ENCODE data around the gene KIRREL3.

The KIRREL3 gene

DNA sequence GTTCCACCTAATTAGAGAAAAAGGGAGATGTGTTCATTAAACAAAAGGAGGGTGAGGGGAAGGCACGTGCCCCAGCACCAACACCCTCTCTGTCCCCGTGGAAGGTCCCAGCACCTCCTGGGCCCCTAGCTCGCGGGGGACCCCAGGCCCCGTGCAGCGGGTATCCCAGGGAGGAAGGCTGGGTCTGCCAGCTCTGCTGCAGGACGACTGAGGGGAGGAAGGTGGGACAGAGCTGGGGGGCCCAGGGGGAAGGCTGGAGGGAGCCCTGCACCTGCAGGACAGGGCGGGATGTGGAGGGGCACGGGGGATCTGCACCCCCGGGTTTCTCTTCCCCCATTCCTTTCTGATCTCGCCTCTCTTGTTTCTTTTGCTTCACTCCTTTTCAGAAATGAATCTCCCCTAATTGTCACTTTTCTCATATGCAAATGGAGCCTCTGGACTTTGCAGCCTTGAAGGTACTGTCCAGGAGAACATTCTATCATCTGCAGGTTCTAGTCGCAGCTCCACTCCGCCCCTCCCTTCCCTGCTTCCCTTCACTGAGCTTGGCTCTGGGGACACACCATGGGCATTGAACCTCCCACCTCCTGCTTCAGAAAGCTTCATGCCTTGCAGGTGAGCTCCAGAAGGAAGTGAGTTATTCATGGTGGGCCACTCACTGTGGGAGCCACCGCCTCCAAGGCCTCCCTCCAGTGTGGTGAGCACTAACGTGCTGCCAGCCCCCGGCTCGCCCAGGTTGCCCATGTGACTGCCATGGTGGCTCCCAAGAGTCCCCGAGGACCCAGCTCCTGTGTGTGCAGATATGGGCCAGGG is 534.1 kb downstream of the KIRREL3 start:
- no peak for DNase-seq (ENCODE audit: low spot score)

DNA sequence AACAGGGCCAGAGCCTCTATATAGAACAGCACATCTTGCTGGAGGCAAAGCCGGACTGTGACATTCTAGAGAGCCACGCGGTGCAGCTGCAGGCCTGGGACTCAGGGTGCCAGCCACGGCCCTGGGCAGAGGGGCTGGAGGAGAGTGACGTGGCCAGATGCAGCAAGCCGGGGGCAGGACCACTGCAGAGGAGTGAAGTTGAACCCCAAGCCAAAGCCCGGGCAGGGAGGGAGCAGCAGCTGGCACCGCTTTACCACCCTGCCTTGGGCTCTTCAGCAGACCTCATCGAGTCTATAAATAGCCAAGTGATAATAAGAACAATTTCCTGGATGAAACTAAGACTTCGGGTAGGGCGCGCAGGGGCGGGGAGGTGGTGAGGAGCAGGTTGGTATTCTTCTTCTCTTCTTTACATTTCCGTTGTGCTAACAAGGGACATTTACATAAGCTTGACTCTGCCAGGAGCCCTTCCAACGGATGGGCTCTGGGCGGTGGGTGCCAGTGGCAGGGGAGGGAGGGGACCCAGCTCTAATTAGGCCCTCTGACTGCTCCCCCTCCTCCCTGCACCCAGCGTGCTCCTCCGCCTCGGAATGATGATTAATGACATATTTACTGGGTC is 534.9 kb downstream of the KIRREL3 start:
- no peak for DNase-seq (ENCODE audit: low spot score)

DNA sequence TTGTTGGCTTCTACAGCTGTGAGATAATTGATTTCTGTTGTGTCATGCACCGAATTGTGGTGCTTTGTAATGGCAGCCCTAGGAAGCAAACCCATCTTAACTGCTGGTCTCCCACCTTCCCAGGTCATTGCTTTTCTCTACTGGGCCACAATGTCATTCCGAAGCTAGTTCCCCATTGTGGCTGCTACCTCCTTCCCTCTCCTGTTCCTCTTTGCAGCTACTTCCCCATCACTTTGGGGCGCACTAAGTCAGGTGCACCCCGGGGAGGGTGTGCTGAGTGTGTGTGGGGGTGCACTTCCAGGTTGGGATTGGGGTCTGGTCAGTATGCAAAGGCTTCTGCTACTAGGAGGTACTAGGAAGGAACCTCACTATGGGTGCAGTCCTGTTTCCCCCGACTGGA is 535.8 kb downstream of the KIRREL3 start:
- no peak for DNase-seq (ENCODE audit: low spot score)

DNA sequence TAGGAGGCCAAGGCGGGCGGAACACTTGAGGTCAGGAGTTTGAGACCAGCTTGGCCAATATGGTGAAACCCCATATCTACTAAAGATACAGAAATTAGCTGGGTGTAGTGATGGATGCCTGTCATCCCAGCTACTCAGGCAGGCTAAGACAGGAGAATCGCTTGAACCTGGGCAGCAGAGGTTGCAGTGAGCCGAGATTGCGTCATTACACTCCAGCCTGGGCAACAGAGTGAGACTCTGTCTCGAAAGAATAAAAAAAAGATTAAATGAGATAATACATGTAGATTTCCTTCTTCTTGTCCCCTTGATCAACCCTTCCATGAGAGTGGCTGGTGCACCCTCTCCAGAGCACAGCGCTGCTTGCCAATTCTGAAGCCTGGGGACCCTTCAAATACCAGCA is 538.1 kb downstream of the KIRREL3 start:
- no peak for DNase-seq (ENCODE audit: low spot score)

DNA sequence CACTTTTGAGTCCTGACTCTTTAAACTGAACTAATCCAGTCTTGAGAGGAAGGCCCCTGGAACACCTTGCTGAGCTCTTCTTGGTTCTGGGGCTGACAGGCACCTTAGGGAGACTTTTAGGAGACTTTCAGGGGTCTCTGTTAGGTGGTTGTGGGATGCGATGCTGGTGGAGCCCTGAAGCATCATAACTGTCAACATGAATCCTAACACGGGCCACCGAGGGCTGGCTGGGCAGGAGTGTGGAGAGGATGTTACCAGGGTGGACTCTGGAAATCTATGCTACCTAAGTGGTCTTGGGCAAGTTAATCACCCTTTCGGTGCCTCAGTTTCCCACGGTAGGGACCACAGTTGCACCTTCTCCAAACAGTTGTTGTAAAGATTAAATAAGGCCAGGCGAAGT is 538.6 kb downstream of the KIRREL3 start:
- no peak for DNase-seq (ENCODE audit: low spot score)

DNA sequence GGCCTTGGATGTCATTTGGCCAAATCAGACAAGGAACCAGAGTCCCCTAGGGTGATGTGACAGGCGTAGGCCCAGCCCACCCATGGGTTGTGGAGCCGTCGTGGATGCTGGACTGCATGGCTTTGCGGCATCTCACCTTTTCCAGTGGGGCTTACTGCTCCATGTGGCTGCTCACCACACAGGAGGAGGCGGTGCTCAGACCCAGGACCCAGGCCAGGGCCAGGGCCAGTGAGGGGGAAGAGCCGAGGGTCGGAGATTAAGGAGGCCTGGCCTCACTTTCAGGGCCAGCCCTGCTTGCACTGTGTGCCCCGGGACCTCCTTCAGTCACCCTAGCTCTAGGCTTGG is 539.5 kb downstream of the KIRREL3 start:
- no peak for DNase-seq (ENCODE audit: low spot score)

DNA sequence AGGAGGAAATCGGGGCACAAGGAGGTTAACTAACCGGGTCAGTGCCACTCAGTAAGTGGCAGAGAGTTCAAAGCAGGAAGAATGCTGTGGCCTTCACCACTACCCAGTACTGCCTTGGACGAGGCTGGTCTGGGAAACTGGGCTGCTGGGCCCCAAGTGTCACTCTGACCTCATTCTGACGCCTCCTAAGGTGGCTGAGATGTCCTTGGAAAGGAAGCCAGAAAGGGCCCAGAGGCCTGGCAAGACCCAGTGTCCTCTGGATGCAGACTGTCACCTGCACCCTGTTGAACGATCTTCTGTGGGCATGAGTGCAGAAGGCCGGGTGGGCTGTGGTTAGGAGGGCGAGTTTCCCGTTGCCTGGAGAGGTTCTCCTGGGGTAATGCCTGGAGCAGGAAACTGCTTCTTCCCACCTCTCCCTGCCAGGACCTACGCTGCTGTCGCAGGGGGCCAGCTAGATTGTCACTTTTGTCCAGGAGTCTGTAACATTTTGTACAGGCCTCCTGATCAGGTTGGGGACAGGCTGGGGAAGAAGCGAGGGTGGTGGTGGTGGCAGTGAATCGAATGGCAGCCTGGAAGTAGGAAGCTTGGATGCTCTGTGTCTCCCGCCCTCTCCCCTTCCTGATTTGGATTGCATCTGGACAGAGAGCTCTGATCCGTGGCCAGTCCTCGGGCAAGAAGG is 540.0 kb downstream of the KIRREL3 start:
- DNase-seq (ENCODE audit: low spot score), result no peak

DNA sequence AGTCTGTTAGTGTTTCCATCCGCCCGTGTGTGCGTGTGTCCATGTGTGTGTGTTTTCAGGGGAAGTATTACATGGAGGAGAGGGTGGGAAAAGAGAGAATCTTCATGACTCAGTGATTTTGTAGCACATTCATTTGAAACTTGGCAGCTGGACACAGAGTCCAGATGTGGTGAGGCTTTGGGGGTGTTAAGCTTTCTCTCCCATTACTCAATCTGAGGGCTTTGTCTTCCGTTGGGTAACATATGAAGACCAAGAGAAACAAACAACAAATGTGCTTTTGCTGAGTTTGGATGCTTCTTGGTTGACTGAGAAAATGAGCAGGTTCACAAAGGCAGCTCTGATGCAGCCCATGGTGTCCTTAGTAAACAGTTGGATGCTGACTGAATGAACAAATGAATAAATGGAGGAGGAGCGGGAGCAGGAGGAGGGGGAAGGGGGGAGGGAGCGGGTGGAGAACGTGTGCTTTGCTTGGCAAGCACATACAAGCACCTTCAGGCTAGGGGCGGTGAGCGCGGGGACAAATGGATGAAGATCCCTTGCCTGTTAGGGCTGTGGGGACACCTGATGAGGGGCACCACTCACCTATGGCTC is 540.8 kb downstream of the KIRREL3 start:
- no peak for DNase-seq (ENCODE audit: low spot score)

DNA sequence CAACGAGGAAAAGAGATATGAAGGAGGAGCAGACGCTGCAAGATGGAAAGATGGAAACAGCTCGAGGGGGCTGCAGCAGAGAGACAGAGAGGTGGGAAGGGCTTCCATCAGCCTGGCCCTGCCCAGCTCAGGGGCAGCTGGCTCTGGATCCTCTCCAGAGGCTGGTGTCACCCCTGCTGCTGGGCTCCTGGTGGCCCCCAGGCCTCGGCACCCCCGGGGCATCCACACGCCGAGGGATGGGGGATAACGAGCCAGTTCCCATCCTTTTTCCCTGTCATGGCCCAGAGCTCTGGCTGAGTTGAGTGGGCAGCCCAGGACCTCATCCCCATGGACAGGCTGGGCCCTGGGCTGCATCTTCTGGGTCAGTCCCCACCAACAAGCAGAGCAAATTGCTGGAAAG is 542.8 kb downstream of the KIRREL3 start:
- no peak for DNase-seq (ENCODE audit: low spot score)

DNA sequence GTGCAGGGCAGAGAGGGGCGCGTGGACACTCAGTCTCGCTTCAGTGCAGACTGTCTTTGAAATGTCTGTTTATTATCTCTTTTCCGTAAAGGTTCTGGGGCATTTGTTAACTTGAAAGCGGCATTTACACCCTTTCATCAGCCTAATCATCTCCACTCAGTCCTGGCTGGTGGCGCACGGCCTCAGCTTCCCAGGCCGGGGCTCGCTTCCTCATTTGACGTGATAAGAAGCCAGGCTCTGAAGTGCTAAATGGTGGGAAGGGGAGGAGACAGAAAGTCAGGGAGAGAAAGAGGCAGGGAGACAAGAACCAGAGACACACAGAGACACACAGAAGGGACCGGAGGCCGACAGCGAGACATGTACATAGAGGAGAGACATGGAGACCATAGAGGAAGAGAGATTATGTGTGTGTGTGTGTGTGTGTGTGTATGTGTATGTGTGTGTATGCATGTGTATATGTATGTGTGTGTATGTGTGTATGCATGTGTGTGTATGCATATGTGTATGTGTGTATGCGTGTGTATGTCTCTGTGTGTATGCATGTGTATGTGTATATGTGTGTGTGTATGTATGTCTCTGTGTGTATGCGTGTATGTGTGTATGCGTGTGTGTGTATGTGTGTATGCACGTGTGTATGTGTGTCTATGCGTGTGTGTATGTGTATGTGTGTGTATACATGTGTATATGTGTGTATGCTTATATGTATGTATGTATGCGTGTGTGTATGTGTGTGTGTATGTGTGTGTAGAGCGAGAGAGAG is 543.6 kb downstream of the KIRREL3 start:
- no peak for DNase-seq (ENCODE audit: low spot score)

DNA sequence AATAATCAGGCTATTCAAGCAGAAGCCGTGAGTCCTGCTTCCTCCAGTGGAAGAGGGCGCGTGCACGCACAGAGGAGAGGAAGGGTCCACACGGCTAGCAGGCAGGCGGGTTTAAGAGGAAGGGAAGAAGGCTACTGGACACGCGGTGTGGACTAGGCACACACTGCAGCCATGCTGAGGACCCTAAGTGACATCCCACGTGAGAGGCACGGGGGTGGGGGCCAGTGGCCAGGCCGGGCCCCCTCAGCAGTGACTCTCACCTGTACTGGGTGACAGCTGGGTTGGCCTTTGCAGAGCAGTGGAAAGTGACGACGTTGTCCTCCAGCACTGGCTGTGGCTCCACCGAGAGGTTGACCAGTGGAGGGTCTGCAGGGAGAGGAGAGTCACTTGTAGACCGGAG is 544.5 kb downstream of the KIRREL3 start:
- DNase-seq (ENCODE audit: low spot score), result no peak

DNA sequence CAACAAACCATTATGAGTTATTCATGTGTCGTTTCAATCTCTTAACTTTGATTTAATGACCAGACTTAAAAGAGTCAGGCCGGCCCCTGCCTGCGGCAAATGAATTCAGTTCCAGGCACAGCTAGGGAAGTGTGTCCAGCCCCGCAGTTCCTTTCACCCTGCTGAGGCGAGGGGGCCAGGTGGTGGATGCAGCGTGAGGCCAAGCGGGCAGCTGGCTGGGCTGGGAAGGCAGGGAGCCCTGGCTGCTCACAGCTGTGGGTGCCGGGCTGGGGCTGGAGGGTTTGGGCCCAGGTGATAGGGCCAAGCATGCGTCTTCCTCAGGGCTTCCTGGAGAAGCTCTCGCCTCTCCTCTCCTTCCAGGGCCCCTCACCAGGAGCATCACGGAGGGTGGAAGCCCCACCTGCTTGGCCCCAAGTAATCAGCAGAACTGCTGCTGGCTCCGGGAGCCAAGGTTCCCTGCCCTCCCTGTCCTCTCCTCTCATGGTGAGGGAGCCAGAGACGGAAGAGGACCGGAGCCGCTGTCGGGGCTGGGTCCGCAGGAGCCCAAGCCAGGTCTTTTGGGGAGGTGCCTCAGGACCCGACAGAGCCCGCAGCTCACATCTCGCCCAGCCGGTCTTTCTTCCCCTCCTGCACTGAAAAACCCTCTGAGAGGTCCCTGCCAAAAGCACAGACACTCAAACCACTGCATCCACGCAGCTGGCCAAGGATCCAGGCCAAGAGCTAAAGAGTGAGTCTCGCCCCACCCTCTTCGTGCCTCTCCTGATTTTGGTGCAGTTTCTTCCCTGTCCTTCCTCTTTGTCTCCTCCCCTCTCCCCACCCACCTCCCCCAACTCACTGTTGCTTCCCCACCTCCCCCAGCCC is 548.1 kb downstream of the KIRREL3 start:
- DNase-seq (ENCODE audit: low spot score), result no peak

DNA sequence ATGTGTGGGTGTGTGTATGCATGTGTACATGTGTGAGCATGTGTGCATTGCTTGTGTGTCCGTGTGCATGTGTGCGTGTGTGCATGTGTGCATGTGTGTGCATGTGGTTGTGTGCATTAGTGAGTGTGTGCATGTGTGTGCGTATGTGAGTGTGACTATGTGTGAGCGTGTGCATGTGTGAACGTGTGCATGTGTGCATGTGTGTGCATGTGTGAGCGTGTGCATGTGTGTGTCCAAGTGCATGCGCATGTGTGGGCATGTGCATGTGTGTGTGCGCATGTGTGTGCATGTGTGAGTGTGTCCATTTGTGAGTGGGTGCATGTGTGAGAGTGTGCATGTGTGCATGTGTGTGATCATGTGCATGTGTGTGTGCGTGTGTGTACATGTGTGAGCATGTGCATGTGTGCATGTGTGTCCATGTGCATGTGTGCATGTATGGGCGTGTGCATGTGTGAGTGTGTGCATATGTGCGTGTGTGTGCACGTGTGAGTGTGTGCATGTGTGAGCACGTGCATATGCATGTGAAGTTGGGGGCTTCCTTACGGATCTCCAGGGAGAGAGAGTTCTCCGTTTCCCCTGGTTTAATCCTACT is 549.3 kb downstream of the KIRREL3 start:
- no peak for DNase-seq (ENCODE audit: low spot score)

DNA sequence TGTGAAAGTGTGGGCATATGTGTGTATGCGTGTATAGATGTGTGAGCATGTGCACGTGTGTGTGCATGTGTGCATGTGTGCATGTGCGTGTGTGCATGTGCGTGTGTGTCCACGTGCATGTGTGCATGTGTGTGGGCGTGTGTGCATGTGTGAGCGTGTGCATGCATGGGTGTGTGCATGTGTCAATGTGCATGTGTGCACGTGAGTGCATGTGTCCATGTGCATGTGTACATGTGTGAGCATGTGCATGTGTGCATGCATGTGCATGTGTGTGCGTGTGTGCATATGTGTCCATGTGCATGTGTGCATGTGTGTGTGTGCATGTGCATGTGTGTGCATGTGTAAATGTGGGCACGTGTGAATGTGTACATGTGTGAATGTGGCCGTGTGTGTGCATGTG is 549.8 kb downstream of the KIRREL3 start:
- no peak for DNase-seq (ENCODE audit: low spot score)

DNA sequence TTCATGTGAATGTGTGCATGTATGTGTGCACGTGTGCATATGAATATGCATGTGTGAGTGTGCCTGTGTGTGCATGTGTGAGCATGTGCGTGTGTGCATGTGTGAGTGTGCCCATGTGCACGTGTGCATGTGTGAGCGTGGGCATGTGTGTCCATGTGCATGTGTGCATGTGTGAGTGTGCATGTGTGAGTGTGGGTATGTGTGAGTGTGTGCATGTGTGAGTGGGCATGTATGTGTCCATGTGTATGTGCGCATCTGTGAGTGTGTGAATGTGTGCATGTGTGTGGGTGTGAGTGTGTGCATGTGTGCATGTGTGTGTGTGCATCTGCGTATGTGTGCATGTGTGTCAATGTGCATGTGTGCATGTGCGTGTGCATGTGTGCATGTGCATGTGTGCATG is 550.4 kb downstream of the KIRREL3 start:
- DNase-seq (ENCODE audit: low spot score), result no peak

DNA sequence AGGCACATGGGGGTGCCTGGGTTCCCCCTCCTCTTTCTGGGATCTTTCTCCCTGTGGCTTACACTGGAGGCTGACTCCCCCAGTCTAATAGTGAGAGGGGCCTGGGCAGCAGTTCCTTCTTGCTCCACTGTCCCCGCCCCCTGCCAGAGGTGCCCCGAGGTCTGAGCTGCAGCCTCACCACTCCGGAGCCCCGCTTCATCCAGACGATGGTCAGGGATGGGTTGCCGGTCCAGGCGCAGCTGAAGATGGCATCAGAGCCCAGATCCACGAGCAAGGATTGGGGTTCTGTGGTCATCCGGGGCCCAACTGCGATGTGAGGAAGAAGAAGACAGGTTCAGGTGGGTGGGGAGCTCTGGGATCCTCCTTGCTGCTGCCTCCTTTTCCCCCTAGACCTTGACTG is 554.0 kb downstream of the KIRREL3 start:
- DNase-seq (ENCODE audit: low spot score), result no peak

DNA sequence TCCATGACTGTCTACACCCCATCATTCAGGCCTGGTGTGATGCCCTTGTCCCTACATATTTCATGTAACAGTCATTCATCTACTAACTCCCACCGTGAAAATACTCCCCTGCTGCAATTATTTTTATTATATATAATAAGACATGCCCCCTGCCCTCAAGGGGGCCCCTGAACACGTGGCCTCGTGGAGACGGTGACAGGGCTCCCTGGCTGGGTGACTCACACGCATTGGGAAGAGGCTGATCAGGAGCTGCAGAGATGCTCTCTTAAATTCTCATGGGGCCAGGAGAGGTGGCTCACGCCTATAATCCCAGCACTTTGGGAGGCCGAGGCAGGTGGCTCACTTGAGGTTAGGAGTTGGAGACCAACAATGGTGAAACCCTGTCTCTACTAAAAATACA is 556.5 kb downstream of the KIRREL3 start:
- DNase-seq (ENCODE audit: low spot score), result no peak

DNA sequence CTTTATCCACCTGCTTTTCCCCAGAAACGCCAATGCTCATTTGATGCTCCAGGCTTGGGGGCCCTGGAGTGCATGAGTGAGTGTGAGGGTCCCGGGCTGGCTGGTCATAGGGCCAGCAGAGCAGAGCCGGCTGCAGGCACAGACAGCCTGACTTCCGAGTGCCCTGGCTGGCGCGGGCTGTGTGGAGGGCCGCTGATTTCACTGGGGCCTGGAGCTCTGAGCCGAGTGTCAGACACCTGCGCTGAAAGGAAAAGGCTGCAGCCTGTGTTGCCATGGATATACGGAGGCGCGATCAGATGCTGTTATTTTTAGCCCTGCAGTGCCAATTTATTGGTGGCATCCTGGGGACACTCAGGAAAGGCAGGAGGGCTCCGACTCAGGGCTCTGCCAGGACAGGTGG is 557.5 kb downstream of the KIRREL3 start:
- DNase-seq (ENCODE audit: low spot score), result no peak

DNA sequence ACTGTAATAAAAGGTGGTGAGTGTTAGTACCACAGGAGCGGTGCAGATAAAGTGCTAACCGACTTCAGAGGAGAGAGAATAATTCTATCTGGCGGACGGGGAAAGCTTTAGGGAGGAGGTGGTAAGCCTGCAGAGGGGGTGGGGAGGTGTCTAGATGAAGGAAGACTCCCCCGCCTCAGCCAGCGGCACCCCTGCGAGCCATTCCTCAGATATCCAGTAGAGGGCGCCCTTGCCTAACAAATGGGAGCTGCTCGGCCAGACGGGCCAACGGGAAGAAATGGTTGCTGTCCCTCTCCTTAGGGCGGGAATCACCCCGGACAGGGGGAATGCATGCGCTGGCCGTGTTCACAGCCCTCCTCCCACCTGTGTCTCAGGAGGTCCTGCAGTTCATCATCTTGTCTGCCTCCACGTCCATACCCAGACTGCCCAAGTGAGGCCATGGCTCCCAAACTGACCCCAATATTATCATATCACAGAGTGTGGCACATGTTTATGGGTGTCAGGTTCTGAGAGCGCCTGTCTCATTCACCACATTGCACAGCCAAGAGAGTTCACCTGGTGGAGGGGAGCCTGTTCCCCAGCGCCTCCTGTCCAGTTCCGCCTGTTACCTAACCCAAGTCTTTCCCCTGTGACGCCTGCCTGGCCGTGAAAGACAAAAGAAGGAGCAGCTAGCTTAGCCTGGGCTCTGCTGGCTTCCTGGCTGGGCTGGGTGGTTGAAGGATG is 559.6 kb downstream of the KIRREL3 start:
- DNase-seq (ENCODE audit: low spot score), result peak; percentile 73

DNA sequence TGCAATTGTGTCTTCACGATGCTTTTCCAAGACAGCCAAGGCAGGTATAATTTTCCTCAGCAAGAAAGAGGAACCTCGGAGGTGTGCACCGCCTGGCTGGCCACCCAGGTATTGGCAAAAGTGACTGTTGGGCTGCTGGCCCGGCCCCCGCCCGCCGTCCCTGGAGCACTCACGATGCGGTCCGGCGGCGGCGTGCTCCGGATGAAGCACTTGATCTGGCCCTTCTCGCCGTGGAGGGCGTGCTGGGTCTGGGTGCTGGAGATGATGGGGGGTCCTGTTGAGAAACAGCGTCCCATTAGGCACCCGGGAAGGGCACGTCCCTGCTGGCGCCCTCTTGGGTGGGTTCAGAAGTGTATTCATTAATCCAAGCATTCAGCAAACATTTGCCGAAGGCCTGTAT is 560.3 kb downstream of the KIRREL3 start:
- DNase-seq (ENCODE audit: low spot score), result no peak
